HUDEP-2 (cell line): ENCODE data around the gene TAS1R3.
A peak's percentile ranks its signal among the peaks of the same experiment; 100 is the strongest.

ENCODE experiments used
- DNase-seq, 76 experiments: peaks; one replicate each; lab custom pipeline; 2025; ENCODE audit not compliant: unreplicated experiment in 76 of 76; lab: John Stamatoyannopoulos, UW

Gene TAS1R3

GRCh38 chr1:1349256-1350012, 18.4 kb downstream of the TAS1R3 start, which contains the start of gene DVL1:
Gene DVL1 (minus strand): TSS chr1:1349418. CDS start chr1:1349065, 353 bp downstream.
- peak in 47 of 76 experiments; percentile 11 to 62 (median 37) for DNase-seq

GRCh38 chr1:1351511-1352427, 20.7 kb downstream of the TAS1R3 start:
- DNase-seq = no peak

GRCh38 chr1:1352786-1353388, 21.8 kb downstream of the TAS1R3 start:
- DNase-seq = no peak

- DNase-seq = no peak
Measured at GRCh38 chr1:1353389-1354151, 22.5 kb downstream of the TAS1R3 start.

GRCh38 chr1:1354271-1355247, 23.5 kb downstream of the TAS1R3 start:
- DNase-seq = no peak

GRCh38 chr1:1355416-1355815, 24.3 kb downstream of the TAS1R3 start:
- DNase-seq = peak in 5 of 76 experiments; percentile 20 to 42 (median 29)

GRCh38 chr1:1356166-1356795, 25.2 kb downstream of the TAS1R3 start:
- DNase-seq = no peak

GRCh38 chr1:1356796-1357401, 25.8 kb downstream of the TAS1R3 start:
- DNase-seq = peak in 1 of 76 experiments; percentile 16

- DNase-seq = no peak
Measured at GRCh38 chr1:1357871-1358432, 26.9 kb downstream of the TAS1R3 start.

GRCh38 chr1:1358433-1359271, 27.6 kb downstream of the TAS1R3 start, which contains the start of gene MXRA8:
Gene MXRA8 (minus strand): TSS chr1:1358555. CDS start chr1:1358504, 51 bp downstream.
- DNase-seq = peak in 2 of 76 experiments; percentile 26 to 28

GRCh38 chr1:1359308-1359663, 28.2 kb downstream of the TAS1R3 start:
- DNase-seq = no peak

GRCh38 chr1:1359664-1360468, 28.8 kb downstream of the TAS1R3 start:
- DNase-seq = no peak

GRCh38 chr1:1360506-1361169, 29.6 kb downstream of the TAS1R3 start:
- DNase-seq = no peak

- DNase-seq = no peak
Measured at GRCh38 chr1:1361233-1361981, 30.3 kb downstream of the TAS1R3 start.

- DNase-seq = no peak
Measured at GRCh38 chr1:1361982-1362423, 30.9 kb downstream of the TAS1R3 start.
